Measurements from ENCODE around the gene SEMA4C.
A peak's percentile ranks its signal among the peaks of the same experiment; 100 is the strongest.

SEMA4C gene

DNA sequence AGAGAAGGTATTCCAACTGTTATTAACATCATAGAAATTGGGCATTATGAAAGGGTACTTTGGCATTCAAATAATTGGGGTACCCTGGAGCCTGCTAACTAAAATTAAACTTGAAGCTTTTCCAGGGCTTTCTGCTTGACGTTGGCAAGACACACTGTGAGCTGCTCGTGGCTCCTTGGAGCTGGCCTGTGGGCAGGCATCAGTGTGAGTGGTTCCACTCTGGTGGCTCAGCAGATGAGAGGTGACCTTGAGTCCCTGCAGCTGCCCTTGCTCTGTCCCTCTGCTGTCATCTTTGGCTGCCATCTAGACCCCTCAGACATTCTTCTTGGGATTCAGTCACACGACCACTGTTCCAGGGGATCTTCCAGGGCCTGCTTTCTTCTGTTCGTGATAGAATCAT lies 47.1 kb downstream of the SEMA4C start:
- DNase-seq (ENCODE audit: low read depth in 3 of 3) = no peak

DNA sequence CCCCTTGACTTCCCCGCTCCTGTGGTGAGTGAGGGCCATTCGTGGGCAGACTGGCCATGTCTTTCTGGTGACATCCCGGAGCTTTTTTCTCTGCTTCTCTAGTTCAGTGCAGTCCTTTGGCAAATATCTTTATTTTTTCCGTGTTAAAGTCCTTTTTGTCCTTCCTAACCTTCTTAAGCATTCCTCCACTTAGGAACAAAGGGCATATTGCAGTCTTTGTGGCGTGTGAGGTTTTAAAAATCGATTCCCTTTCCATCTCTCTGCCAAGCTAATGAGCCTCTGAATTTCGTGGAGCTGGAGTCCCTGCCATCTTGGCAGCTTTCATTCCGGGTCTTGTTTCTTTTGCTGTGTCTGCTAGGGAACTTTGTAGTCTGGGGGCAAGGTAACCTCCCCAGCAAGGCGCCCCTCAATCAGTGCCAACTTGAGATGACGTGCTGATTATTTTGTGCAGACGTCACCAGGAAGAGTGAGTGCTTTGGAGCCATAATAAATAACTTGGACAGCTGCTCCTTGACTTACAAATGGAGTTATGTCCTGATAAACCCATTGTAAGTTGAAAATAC lies 48.7 kb downstream of the SEMA4C start:
- no peak for DNase-seq (ENCODE audit: low read depth in 3 of 3)

DNA sequence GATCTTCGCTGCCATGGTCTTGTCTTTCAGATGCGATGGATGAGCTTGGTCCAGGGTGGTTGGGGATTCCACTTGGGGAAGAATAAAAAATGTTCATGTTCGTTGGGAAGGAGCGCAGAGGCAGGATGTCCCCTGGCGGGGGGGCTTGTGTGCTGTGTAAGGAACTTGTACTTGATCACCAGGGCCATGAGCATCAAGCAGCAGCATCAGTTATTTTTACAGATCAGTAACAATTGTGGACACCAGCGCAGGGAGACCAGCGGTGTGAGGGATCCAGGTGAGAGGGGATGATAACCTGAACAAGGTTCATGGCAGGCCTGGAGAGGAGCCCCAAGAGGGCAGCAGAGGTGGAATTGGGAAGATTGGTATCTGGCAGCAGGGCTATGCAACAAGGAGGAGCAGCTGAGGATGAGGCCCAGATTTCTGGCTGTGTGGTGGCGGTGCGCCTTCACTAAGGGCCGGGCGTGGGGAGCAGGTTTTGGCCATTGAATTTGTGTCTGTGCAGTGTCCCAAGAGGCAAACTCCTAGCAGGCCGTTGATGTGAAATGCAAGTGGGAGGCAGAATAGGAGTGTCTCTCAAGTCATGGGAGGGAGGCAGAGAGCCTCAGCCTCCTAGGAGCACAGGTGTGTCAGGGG lies 49.9 kb downstream of the SEMA4C start:
- no peak for DNase-seq (ENCODE audit: low read depth in 3 of 3)

- no peak for DNase-seq (ENCODE audit: low read depth in 3 of 3)
Measured at GRCh38 chr2:96819128-96819875, 50.6 kb downstream of the SEMA4C start.

DNA sequence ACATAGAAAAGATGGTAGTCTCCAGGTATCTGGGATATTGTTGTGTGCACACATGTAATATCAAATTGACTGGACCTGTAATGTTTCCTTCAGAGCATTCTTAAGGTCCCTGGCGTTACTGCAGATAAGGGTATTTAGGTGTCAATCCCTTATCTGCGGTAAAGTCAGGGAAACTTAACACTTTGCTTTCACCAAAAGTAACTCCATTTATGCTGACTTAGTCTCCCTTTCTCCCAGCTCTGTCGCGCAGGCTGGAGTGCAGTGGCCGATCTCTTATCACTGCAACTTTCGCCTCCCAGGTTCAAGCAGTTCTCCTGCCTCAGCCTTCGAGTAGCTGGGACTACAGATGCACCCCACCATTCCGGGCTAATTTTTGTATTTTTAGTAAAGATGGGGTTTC lies 52.0 kb downstream of the SEMA4C start:
- no peak for DNase-seq (ENCODE audit: low read depth in 3 of 3)

- DNase-seq (ENCODE audit: low read depth in 3 of 3) = no peak
Measured at GRCh38 chr2:96816836-96817702, 52.8 kb downstream of the SEMA4C start.

GRCh38 chr2:96816127-96816835 lies 53.6 kb downstream of the SEMA4C start, which contains the start of gene CNNM3:
CNNM3 (plus strand) TSS chr2:96816268; CDS start chr2:96816278, 10 bp downstream.
- peak; percentile 89 to 98 (median 94) for DNase-seq (ENCODE audit: low read depth in 3 of 3)

DNA sequence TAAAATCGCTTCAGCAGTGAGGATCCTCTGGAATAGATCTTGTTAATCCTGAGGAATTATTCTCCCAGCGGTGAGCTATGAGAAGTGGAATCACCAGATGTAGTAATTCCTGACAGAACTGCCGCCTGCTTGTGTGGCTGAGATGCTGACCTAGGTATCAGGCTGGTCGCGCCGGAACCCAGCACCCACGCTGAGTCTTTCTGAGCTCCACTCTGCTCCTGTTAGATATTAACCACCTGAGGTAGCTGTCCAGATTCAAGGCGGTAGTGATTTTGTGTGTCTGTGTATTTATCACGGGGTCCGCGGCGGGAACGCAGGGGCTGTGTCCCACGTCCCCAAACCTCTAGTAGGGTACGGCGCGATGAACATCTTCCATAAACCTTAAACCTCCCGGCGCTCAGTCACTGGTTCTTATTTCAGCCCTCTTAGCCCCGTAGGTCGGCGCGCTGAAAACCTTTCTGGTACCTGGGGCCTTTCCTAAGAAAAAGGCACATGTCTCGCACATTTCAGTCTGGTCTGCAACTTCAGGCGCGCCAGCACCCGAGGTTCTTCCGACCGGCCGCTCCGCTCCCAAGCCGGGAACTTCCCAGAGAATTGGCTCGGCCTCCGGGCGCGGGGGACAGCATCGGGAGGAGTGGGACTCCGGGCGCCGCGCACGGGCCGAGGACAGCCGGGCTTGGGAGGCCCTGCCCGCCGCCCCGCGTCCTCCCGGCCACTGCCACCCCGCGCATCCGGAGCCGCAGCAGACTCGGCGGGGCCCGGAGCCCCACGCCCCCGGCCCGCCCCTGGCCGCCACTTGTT lies 54.4 kb downstream of the SEMA4C start:
- no peak for DNase-seq (ENCODE audit: low read depth in 3 of 3)

GRCh38 chr2:96813656-96814055 lies 56.2 kb downstream of the SEMA4C start:
- no peak for DNase-seq (ENCODE audit: low read depth in 3 of 3)

DNA sequence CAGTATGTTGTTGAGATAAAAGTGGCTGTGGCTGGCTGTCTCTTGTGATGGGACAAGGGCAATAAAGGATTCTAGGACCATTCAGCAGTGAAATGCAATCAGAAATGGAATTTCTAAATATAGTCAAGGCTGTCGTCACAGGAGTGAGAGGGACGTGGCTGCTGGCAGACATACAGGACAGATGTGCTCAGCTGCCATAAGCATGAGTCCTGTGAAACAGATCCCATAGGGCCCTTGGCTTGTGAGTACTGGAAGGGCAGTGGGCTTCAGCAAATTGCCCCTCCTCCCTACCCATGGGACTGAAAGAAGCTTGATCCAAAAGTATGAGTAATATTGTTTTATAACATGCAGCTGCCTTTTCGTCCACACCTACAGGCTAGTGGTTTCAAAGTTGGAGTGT lies 58.0 kb downstream of the SEMA4C start:
- DNase-seq (ENCODE audit: low read depth in 3 of 3) = no peak

- no peak for DNase-seq (ENCODE audit: low read depth in 3 of 3)
Measured at GRCh38 chr2:96810783-96811192, 59.1 kb downstream of the SEMA4C start.

DNA sequence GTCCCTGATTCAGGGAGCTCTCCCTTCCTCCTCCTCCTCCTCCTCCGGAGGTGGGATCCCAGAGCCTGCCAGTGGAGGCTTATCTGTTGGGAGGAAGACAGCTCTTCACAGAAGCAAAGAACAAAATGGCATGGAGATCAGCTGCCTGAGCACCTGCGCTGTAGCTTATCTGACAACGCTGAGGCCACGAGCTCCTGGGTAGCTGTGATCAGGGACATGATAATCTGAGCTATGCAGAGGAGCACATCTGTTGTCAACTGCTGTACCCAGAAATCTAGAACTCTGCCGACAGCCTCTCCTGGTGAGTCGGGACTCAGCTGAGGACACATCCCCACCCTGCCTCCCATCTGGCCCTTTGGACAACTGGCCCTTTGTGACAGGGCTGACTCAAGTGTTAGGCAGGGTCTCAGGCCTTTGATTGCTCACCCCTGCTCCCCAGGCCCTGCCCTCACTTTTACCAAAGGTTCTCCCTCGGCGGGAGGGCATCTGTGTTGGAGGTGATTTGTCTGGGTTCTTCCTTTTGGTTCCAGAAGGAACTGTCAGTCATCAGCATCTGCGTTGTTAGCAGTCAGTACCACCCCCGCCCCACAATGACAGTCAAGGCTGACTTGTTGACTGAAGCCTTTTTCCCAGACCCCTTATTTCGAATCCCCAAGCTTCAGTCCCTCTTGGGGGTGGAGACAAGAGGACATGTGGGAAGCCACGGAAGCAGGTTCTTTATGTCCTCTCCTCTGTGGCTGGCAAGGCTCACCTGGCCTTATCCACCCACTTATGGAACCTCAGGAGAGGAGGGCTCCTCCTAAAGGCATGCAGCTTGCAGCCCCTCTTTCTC lies 59.7 kb downstream of the SEMA4C start:
- no peak for DNase-seq (ENCODE audit: low read depth in 3 of 3)

Data from stimulated activated CD4-positive, alpha-beta T cell treated with anti-CD3 and anti-CD28 coated beads, TNF-alpha, amount 100 ng/mL, for 48 hours (primary cell).